NCI-H146 treated with DMSO at 0.1 percent for 48 hours (cell line): Measurements from ENCODE around the gene GALNTL6.
A peak's percentile ranks its signal among the peaks of the same experiment; 100 is the strongest.

Experiments
- DNase-seq: peaks from one replicate; lab custom pipeline; 2025; ENCODE audit not compliant: unreplicated experiment; lab: John Stamatoyannopoulos, UW

GALNTL6 gene

GRCh38 chr4:172202480-172203076 lies 389.4 kb downstream of the GALNTL6 start:
- peak; percentile 4 for DNase-seq

- DNase-seq: no peak
Measured at GRCh38 chr4:172207258-172207657, 394.1 kb downstream of the GALNTL6 start.

GRCh38 chr4:172207886-172208285 lies 394.7 kb downstream of the GALNTL6 start:
- no peak for DNase-seq

- DNase-seq: no peak
Measured at GRCh38 chr4:172220679-172221078, 407.5 kb downstream of the GALNTL6 start.

GRCh38 chr4:172225457-172225856 lies 412.3 kb downstream of the GALNTL6 start:
- DNase-seq: no peak

GRCh38 chr4:172232966-172233365 lies 419.8 kb downstream of the GALNTL6 start:
- DNase-seq: no peak

- DNase-seq: no peak
Measured at GRCh38 chr4:172243551-172243950, 430.3 kb downstream of the GALNTL6 start.

GRCh38 chr4:172245516-172245915 lies 432.3 kb downstream of the GALNTL6 start:
- no peak for DNase-seq

GRCh38 chr4:172253409-172253808 lies 440.2 kb downstream of the GALNTL6 start:
- no peak for DNase-seq

GRCh38 chr4:172256820-172257219 lies 443.6 kb downstream of the GALNTL6 start:
- no peak for DNase-seq

GRCh38 chr4:172270397-172270796 lies 457.2 kb downstream of the GALNTL6 start:
- no peak for DNase-seq

- no peak for DNase-seq
Measured at GRCh38 chr4:172287117-172287516, 473.9 kb downstream of the GALNTL6 start.

- no peak for DNase-seq
Measured at GRCh38 chr4:172305698-172306097, 492.5 kb downstream of the GALNTL6 start.

- no peak for DNase-seq
Measured at GRCh38 chr4:172308078-172308477, 494.9 kb downstream of the GALNTL6 start.

- no peak for DNase-seq
Measured at GRCh38 chr4:172311682-172312081, 498.5 kb downstream of the GALNTL6 start.

GRCh38 chr4:172323288-172323687 lies 510.1 kb downstream of the GALNTL6 start:
- no peak for DNase-seq

GRCh38 chr4:172344308-172344938 lies 531.2 kb downstream of the GALNTL6 start:
- no peak for DNase-seq

- DNase-seq: peak; percentile 73
Measured at GRCh38 chr4:172348426-172348825, 535.2 kb downstream of the GALNTL6 start.

GRCh38 chr4:172352356-172352755 lies 539.2 kb downstream of the GALNTL6 start:
- DNase-seq: no peak

- no peak for DNase-seq
Measured at GRCh38 chr4:172356016-172356415, 542.8 kb downstream of the GALNTL6 start.

GRCh38 chr4:172357006-172357540 lies 543.9 kb downstream of the GALNTL6 start:
- no peak for DNase-seq

GRCh38 chr4:172362569-172362968 lies 549.4 kb downstream of the GALNTL6 start:
- no peak for DNase-seq
